Activated CD4-positive, alpha-beta T cell treated with anti-CD3 and anti-CD28 coated beads, Interleukin-2, amount 10 ng/mL, durations not matched to agents 7 days and 5 days (primary cell): ENCODE results near the gene OPHN1. TPM values are rescaled to one million over a fixed set of nuclear protein-coding genes. Genes with fewer than 3 reads are reported as not detected.
"Not testable (repeated sequence)": the region's sequence is repeated elsewhere in the genome, so short reads cannot be mapped to it uniquely, and the experiment has no call there.

ENCODE experiments used
- CTCF ChIA-PET: fragments of 350-600 bp; sonication (Branson Sonifier 250); formaldehyde crosslinking; loops from one replicate; lab custom pipeline; 2021; ENCODE audit warnings: antibody characterized with exemption; lab: Charles Lee
- POLR2A ChIA-PET: fragments of 350-600 bp; sonication (Branson Sonifier 250); formaldehyde crosslinking; loops from one replicate; lab custom pipeline; 2021; ENCODE audit warnings: antibody characterized with exemption; lab: Charles Lee
- DNase-seq: peaks from one replicate; pipeline ENCODE4 v3.0.0-alpha.2; 2020
- H3K27ac Mint-ChIP-seq: one replicate; pipeline ENCODE4 v1.8.0; 2021; ENCODE audit warnings: mild to moderate bottlenecking, moderate library complexity, mixed read lengths
- H3K27me3 Mint-ChIP-seq: one replicate; pipeline ENCODE4 v1.8.0; 2021; ENCODE audit warnings: mixed read lengths
- H3K36me3 Mint-ChIP-seq: one replicate; pipeline ENCODE4 v1.8.0; 2021; ENCODE audit warnings: low read depth, mixed read lengths
- H3K4me1 Mint-ChIP-seq: one replicate; pipeline ENCODE4 v1.8.0; 2021; ENCODE audit warnings: mixed read lengths
- H3K4me3 Mint-ChIP-seq: one replicate; pipeline ENCODE4 v1.8.0; 2021; ENCODE audit warnings: mild to moderate bottlenecking, moderate library complexity, mixed read lengths
- H3K9me3 Mint-ChIP-seq: one replicate; pipeline ENCODE4 v1.8.0; 2021; ENCODE audit warnings: mixed read lengths
- total RNA-seq, 2 experiments: library from RNA; stranded (reverse); gene quantifications; one replicate each; pipeline ENCODE4 v1.2.3, GENCODE V29; 2021

OPHN1 gene
- total RNA-seq, 2 experiments from 2014 or later: 0.07 to 0.10 TPM

GRCh38 chrX:68307769-68308168 is 125.5 kb downstream of the OPHN1 start:
- no peak for DNase-seq
- H3K27ac Mint-ChIP-seq: no peak overlapping the region
- no peaks in the 10 kb centered on the region for H3K4me1 Mint-ChIP-seq
- POLR2A ChIA-PET: no interaction called here
- H3K36me3 Mint-ChIP-seq: no peaks in the 10 kb centered on the region
- H3K9me3 Mint-ChIP-seq: no peaks in the 10 kb centered on the region
- CTCF ChIA-PET: interaction anchor here (1.2 kb wide), 1 partner anchor 13 kb away, joined by 3 read pairs; no protein-coding TSS in a partner anchor
- no peaks in the 10 kb centered on the region for H3K27me3 Mint-ChIP-seq
- no peak overlapping the region for H3K4me3 Mint-ChIP-seq

DNA sequence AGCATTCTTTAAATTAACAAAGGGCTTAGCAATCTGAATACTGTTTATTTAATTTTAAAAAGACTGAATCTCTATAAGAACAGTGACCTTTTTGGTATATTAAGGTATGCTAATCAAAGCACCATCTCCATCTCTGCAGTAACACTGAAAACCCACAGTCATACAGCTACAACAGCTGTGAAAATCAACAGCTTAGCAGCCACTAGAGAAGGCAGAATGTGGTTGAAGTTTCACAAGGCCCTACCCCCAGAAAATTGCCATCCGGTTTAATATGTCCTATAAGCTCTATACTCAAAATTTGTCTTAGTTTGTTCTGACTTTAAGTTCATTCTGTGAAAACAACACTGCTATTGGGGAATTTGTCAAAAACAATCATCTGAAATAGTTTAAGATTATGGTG is 128.7 kb downstream of the OPHN1 start:
- H3K4me1 Mint-ChIP-seq: no peaks in the 10 kb centered on the region
- H3K27me3 Mint-ChIP-seq: no peaks in the 10 kb centered on the region

DNA sequence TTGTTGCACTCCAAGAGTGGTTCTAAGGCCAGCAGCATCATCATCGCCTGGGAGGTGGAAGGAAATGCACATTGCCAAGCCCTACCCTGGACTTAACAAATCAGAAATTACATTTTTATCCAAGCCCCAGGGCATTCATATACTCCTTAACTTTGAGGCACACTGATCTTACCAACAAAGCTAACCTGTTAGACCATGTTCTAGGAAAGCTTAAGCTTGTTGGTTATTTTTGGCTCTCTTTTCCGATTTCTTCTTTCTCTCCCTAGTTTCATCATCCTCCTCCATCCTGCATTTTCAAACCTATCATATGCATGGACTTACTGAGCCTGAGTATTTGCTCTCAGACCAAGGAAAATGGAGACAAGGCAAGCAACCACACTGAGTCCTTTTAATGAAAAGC is 133.4 kb downstream of the OPHN1 start:
- POLR2A ChIA-PET: no interaction called here

More for the DNA sequence above, 128.7 kb downstream of the OPHN1 start:
- no peak for DNase-seq
- CTCF ChIA-PET: no interaction called here
- H3K36me3 Mint-ChIP-seq: no peaks in the 10 kb centered on the region
- POLR2A ChIA-PET: no interaction called here
- no peaks in the 10 kb centered on the region for H3K9me3 Mint-ChIP-seq
- no peak overlapping the region for H3K4me3 Mint-ChIP-seq
- H3K27ac Mint-ChIP-seq: no peak overlapping the region

DNA sequence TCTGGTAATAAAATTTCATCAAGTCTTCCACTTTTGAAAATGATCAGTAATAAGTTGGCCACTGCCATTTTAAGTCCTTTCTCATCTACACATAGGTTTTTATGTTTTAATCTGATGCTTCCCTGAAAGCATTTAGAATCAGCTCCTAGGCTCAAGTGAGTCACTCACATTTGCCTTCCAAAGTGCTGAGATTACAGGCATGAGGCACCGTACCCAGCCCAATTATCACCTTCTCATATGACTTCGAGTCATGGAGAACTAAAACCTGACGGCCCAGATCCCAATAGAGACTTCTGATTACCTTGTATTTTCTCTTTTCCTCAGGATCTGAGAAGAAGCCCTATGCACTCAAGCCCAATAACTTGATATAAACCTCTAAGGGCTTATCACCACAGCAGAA is 140.8 kb downstream of the OPHN1 start:
- Mint-ChIP-seq H3K27ac (no peak overlapping the region), H3K9me3 (no peaks in the 10 kb centered on the region), H3K27me3 (no peaks in the 10 kb centered on the region), H3K36me3 (no peaks in the 10 kb centered on the region), H3K4me1 (no peaks in the 10 kb centered on the region), H3K4me3 (no peak overlapping the region)
- ChIA-PET POLR2A (no interaction called here), CTCF (no interaction called here)
- no peak for DNase-seq

More for the DNA sequence above, 133.4 kb downstream of the OPHN1 start:
- no peaks in the 10 kb centered on the region for H3K36me3 Mint-ChIP-seq
- H3K4me3 Mint-ChIP-seq: no peak overlapping the region
- CTCF ChIA-PET: no interaction called here
- no peak overlapping the region for H3K27ac Mint-ChIP-seq
- DNase-seq: no peak
- H3K4me1 Mint-ChIP-seq: no peaks in the 10 kb centered on the region
- H3K9me3 Mint-ChIP-seq: no peaks in the 10 kb centered on the region
- no peaks in the 10 kb centered on the region for H3K27me3 Mint-ChIP-seq

DNA sequence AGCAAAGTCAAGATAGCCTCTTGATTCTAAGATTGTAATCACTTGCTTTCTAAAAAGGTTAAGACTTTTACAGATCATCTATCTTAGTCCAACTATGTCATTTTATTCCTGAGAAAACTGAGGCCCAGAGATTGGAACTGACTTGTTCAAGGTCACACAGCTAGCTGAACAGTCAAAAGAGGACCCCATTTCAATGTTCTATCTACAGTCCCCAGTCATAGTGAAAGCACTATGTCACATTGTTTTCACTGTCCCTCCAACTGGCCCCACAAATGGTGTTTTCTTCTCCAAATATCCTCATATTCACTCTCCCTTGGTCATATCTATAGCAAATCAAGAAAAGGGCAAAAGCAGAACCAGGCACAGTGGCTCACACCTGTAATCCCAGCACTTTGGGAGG is 145.2 kb downstream of the OPHN1 start:
- Mint-ChIP-seq H3K36me3 (no peaks in the 10 kb centered on the region), H3K4me3 (no peak overlapping the region), H3K27ac (no peak overlapping the region), H3K9me3 (no peaks in the 10 kb centered on the region), H3K4me1 (no peaks in the 10 kb centered on the region), H3K27me3 (no peaks in the 10 kb centered on the region)
- CTCF ChIA-PET: no interaction called here
- no peak for DNase-seq
- POLR2A ChIA-PET: no interaction called here

GRCh38 chrX:68287419-68287818 is 145.9 kb downstream of the OPHN1 start:
- no peaks in the 10 kb centered on the region for H3K4me1 Mint-ChIP-seq
- H3K9me3 Mint-ChIP-seq: no peaks in the 10 kb centered on the region
- H3K27ac Mint-ChIP-seq: no peak overlapping the region
- POLR2A ChIA-PET: no interaction called here
- no peaks in the 10 kb centered on the region for H3K36me3 Mint-ChIP-seq
- CTCF ChIA-PET: no interaction called here
- no peak overlapping the region for H3K4me3 Mint-ChIP-seq
- DNase-seq: no peak
- no peaks in the 10 kb centered on the region for H3K27me3 Mint-ChIP-seq

GRCh38 chrX:68286980-68287379 is 146.3 kb downstream of the OPHN1 start:
- no peak for DNase-seq
- H3K4me1 Mint-ChIP-seq: no peaks in the 10 kb centered on the region
- no peak overlapping the region for H3K4me3 Mint-ChIP-seq
- no peak overlapping the region for H3K27ac Mint-ChIP-seq
- no peaks in the 10 kb centered on the region for H3K36me3 Mint-ChIP-seq
- H3K27me3 Mint-ChIP-seq: no peaks in the 10 kb centered on the region
- ChIA-PET CTCF (no interaction called here), POLR2A (no interaction called here)
- no peaks in the 10 kb centered on the region for H3K9me3 Mint-ChIP-seq

GRCh38 chrX:68286076-68286475 is 147.2 kb downstream of the OPHN1 start:
- POLR2A ChIA-PET: no interaction called here
- CTCF ChIA-PET: no interaction called here
- no peak for DNase-seq
- H3K9me3 Mint-ChIP-seq: no peaks in the 10 kb centered on the region
- H3K4me1 Mint-ChIP-seq: no peaks in the 10 kb centered on the region
- H3K4me3 Mint-ChIP-seq: no peak overlapping the region
- H3K27me3 Mint-ChIP-seq: no peaks in the 10 kb centered on the region
- H3K27ac Mint-ChIP-seq: no peak overlapping the region
- no peaks in the 10 kb centered on the region for H3K36me3 Mint-ChIP-seq

DNA sequence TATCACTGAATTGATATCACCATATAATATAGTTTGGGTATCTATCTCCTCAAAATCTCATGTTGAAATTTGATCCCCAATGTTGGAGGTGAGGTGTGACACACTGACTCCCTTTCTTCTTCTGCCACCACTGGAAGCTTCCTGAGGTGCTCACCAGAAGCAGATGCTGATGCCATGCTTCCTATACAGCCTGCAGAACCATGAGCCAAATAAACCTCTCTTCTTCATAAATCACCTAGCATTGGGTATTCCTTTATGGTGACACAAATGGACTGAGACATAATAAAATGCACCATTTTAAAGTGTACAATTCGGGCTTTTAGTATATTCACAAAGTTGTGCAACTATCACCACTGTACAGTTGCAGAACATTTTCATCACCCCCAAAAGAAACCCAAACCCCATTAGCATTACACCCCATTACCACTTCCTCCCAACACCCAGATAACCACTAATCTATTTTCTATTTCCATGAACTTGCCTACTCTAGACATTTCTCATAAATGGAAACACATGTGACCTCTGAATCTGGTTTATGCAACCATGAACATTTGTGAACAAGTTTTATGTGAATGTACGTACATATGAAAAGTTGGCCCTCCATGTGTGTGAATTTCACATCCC is 148.9 kb downstream of the OPHN1 start:
- DNase-seq: no peak
- no peak overlapping the region for H3K4me3 Mint-ChIP-seq
- ChIA-PET POLR2A (interaction anchor here (0.6 kb wide), 1 partner anchor 103 kb away, joined by 3 read pairs; no protein-coding TSS in a partner anchor), CTCF (no interaction called here)
- H3K36me3 Mint-ChIP-seq: no peaks in the 10 kb centered on the region
- no peaks in the 10 kb centered on the region for H3K9me3 Mint-ChIP-seq
- no peaks in the 10 kb centered on the region for H3K4me1 Mint-ChIP-seq
- no peaks in the 10 kb centered on the region for H3K27me3 Mint-ChIP-seq
- no peak overlapping the region for H3K27ac Mint-ChIP-seq

- CTCF ChIA-PET: interaction anchor here (1.3 kb wide), 1 partner anchor 16 kb away, joined by 5 read pairs; no protein-coding TSS in a partner anchor
- Mint-ChIP-seq H3K27me3 (no peaks in the 10 kb centered on the region), H3K36me3 (no peaks in the 10 kb centered on the region), H3K27ac (no peak overlapping the region), H3K4me1 (no peaks in the 10 kb centered on the region), H3K9me3 (no peaks in the 10 kb centered on the region), H3K4me3 (no peak overlapping the region)
- DNase-seq: no peak
- POLR2A ChIA-PET: no interaction called here
These were observed 159.4 kb downstream of the OPHN1 start for GRCh38 chrX:68273887-68274286.

DNA sequence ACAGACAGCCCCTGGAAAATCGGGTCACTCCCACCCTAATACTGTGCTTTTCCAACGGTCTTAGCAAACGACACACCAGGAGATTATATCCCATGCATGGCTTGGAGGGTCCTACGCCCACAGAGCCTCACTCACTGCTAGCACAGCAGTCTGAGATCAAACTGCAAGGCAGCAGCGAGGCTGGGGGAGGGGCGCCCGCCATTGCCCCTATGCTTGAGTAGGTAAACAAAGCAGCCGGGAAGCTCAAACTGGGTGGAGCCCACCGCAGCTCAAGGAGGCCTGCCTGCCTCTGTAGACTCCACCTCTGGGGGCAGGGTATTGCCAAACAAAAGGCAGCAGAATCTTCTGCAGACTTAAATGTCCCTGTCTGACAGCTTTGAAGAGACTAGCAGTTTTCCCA is 168.5 kb downstream of the OPHN1 start:
- H3K27me3 Mint-ChIP-seq, H3K27ac Mint-ChIP-seq, H3K4me1 Mint-ChIP-seq, H3K9me3 Mint-ChIP-seq, CTCF ChIA-PET, POLR2A ChIA-PET, DNase-seq, H3K36me3 Mint-ChIP-seq, H3K4me3 Mint-ChIP-seq: not testable (repeated sequence)

- POLR2A ChIA-PET: no interaction called here
- H3K9me3 Mint-ChIP-seq: no peaks in the 10 kb centered on the region
- no peaks in the 10 kb centered on the region for H3K4me1 Mint-ChIP-seq
These were observed 172.1 kb downstream of the OPHN1 start for GRCh38 chrX:68261060-68261672.

DNA sequence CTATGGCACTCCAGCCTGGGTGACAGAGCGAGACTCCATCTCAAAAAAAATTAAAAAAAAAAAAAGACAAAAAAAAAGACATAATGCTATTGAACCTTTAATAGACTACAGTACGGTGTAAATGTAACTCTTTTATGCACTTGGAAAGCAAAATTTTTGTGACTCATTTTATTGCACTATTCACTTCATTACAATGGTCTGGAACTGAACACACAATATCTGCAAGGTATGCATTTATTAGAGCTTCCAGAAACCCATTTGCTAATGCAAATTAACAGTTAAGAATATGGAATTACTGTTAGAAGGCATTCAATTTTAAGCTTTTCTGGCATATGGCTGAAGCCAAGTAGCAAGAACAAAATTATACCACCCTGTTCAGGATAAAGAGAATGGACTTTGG is 176.3 kb downstream of the OPHN1 start:
- no peak overlapping the region for H3K4me3 Mint-ChIP-seq
- H3K36me3 Mint-ChIP-seq: no peaks in the 10 kb centered on the region
- CTCF ChIA-PET: interaction anchor here (0.7 kb wide), 1 partner anchor 1546 kb away, joined by 4 read pairs; no protein-coding TSS in a partner anchor

More at GRCh38 chrX:68261060-68261672, 172.1 kb downstream of the OPHN1 start:
- DNase-seq: no peak
- H3K4me3 Mint-ChIP-seq: no peak overlapping the region
- no peak overlapping the region for H3K27ac Mint-ChIP-seq
- CTCF ChIA-PET: no interaction called here
- no peaks in the 10 kb centered on the region for H3K27me3 Mint-ChIP-seq
- no peaks in the 10 kb centered on the region for H3K36me3 Mint-ChIP-seq

More for the DNA sequence above, 176.3 kb downstream of the OPHN1 start:
- POLR2A ChIA-PET: no interaction called here
- H3K27me3 Mint-ChIP-seq: no peaks in the 10 kb centered on the region
- no peak for DNase-seq
- H3K9me3 Mint-ChIP-seq: no peaks in the 10 kb centered on the region
- H3K27ac Mint-ChIP-seq: no peak overlapping the region
- no peaks in the 10 kb centered on the region for H3K4me1 Mint-ChIP-seq
